WERI-Rb-1 (cell line): ENCODE results near the gene KCNT1.

Experiments used
- DNase-seq: peaks from one replicate; pipeline ENCODE4 v3.0.0-alpha.2; 2020
- H3K27ac ChIP-seq: fragments of 250-450 bp; sonication (Bioruptor Pico); 2 replicates; pipeline ENCODE4 v1.5.1; 2020; ENCODE audit warnings: mild to moderate bottlenecking, moderate library complexity
- H3K27me3 ChIP-seq: fragments of 250-450 bp; sonication (Bioruptor Pico); 2 replicates; pipeline ENCODE4 v1.5.1; 2021; ENCODE audit warnings: mild to moderate bottlenecking, low read depth, moderate library complexity; ENCODE audit not compliant: insufficient read depth, severe bottlenecking
- H3K36me3 ChIP-seq: fragments of 250-450 bp; sonication (Bioruptor Pico); 2 replicates; pipeline ENCODE4 v1.5.1; 2020; ENCODE audit warnings: mild to moderate bottlenecking, moderate library complexity
- H3K4me3 ChIP-seq: 2 replicates; pipeline ENCODE4 v1.5.1; 2011; ENCODE audit warnings: low read depth, mild to moderate bottlenecking, control low read depth, low read length
- H3K9me3 ChIP-seq: fragments of 250-450 bp; sonication (Bioruptor Pico); 2 replicates; pipeline ENCODE4 v1.5.1; 2021; ENCODE audit warnings: mild to moderate bottlenecking, moderate library complexity; ENCODE audit not compliant: severe bottlenecking
- CTCF ChIP-seq: IDR thresholded peaks from 2 replicates; pipeline ENCODE4 v1.5.1; 2011; ENCODE audit warnings: low read depth, mild to moderate bottlenecking, control low read depth, inconsistent platforms, low read length

Gene KCNT1

GRCh38 chr9:135701959-135702721 lies at the start of gene KCNT1:
TSS of gene KCNT1 (plus strand) at chr9:135702185. CDS start at chr9:135702259, 74 bp downstream.
- peak within 1 kb of the TSS; percentile 44 for H3K4me3 ChIP-seq

GRCh38 chr9:135655317-135655716 lies 46.7 kb upstream of the KCNT1 start:
- Histone ChIP-seq H3K4me3 (no peak overlapping the region), H3K27me3 (no peaks in the 10 kb centered on the region)

More at GRCh38 chr9:135701959-135702721, at the start of gene KCNT1:
- DNase-seq: peak; percentile 66
- Histone ChIP-seq H3K9me3 (no peaks in the 10 kb centered on the region), H3K27ac (0 out of 2 replicates have a peak within 1 kb of the TSS, but pooled peaks have one; percentile 50), H3K36me3 (no peaks in the 10 kb centered on the region), H3K27me3 (no peaks in the 10 kb centered on the region)
- TF ChIP-seq CTCF: peak; percentile 69

GRCh38 chr9:135657416-135657815 lies 44.6 kb upstream of the KCNT1 start:
- Histone ChIP-seq H3K9me3 (peaks cover 3% of the 10 kb centered on the region), H3K27ac (no peak overlapping the region), H3K36me3 (no peaks in the 10 kb centered on the region), H3K27me3 (no peaks in the 10 kb centered on the region), H3K4me3 (no peak overlapping the region; the same call in 1 of the 2 replicates)
- TF ChIP-seq CTCF: no peak
- DNase-seq: peak; percentile 45

More at GRCh38 chr9:135655317-135655716, 46.7 kb upstream of the KCNT1 start:
- Histone ChIP-seq H3K9me3 (peaks cover 3% of the 10 kb centered on the region), H3K27ac (no peak overlapping the region), H3K36me3 (no peaks in the 10 kb centered on the region)
- DNase-seq: no peak
- no peak for TF ChIP-seq CTCF

GRCh38 chr9:135659252-135659651 lies 42.7 kb upstream of the KCNT1 start:
- H3K27me3 ChIP-seq: no peaks in the 10 kb centered on the region
- DNase-seq: no peak
- H3K36me3 ChIP-seq: no peaks in the 10 kb centered on the region
- no peaks in the 10 kb centered on the region for H3K9me3 ChIP-seq
- no peak overlapping the region for H3K27ac ChIP-seq
- H3K4me3 ChIP-seq: no peak overlapping the region
- TF ChIP-seq CTCF: no peak

GRCh38 chr9:135660407-135660806 lies 41.6 kb upstream of the KCNT1 start:
- Histone ChIP-seq H3K4me3 (no peak overlapping the region), H3K9me3 (no peaks in the 10 kb centered on the region), H3K27me3 (no peaks in the 10 kb centered on the region), H3K27ac (no peak overlapping the region), H3K36me3 (no peaks in the 10 kb centered on the region)
- no peak for DNase-seq
- no peak for TF ChIP-seq CTCF
